K562 (cell line): ENCODE data around the gene NLE1. TPM values are rescaled to one million over a fixed set of nuclear protein-coding genes. Genes with fewer than 3 reads are reported as not detected.
A peak's percentile ranks its signal among the peaks of the same experiment; 100 is the strongest.

Experiments used
- ATF1 ChIP-seq, 2 experiments: fragments of 450-650 bp in 1 of 2; IDR thresholded peaks; 2 replicates each; pipeline ENCODE4 v1.6.1; 2016; ENCODE audit warnings: missing compliant biosample characterization in 1 of 2, missing genetic modification characterization in 1 of 2
- BCOR ChIP-seq: fragments of 450-650 bp; IDR thresholded peaks from 2 replicates; pipeline ENCODE4 v1.6.1; 2016
- CEBPB ChIP-seq: fragments of 450-650 bp; IDR thresholded peaks from 2 replicates; pipeline ENCODE4 v1.6.1; 2016; ENCODE audit warnings: missing genetic modification characterization, missing compliant biosample characterization
- FOS ChIP-seq: IDR thresholded peaks from 3 replicates; pipeline ENCODE4 v1.6.1; 2011; ENCODE audit not compliant: insufficient read length; ENCODE audit errors: extremely low read depth
- HDAC1 ChIP-seq, 2 experiments: fragments of 450-650 bp; IDR thresholded peaks; 2 replicates each; pipeline ENCODE4 v1.6.1; 2016 to 2017; ENCODE audit warnings: inconsistent platforms in 1 of 2, mild to moderate bottlenecking in 1 of 2, moderate library complexity in 1 of 2
- NBN ChIP-seq: fragments of 450-650 bp; IDR thresholded peaks from 2 replicates; pipeline ENCODE4 v1.6.1; 2016; ENCODE audit warnings: low read depth, mild to moderate bottlenecking
- NR1H2 ChIP-seq: sonication (generic); formaldehyde crosslinking; IDR thresholded peaks from 2 replicates; pipeline ENCODE4 v1.4.0; 2020; ENCODE audit warnings: mild to moderate bottlenecking, missing genetic modification reagents
- PBX2 ChIP-seq, 2 experiments: IDR thresholded peaks in 1 of 2; conservative IDR thresholded peaks in 1 of 2; 2 replicates each; pipeline ENCODE4 v1.6.1; 2016; ENCODE audit warnings: low read depth in 2 of 2, mild to moderate bottlenecking in 1 of 2, missing compliant biosample characterization in 1 of 2, missing genetic modification characterization in 1 of 2, moderate library complexity in 1 of 2
- PKNOX1 ChIP-seq: fragments of 450-650 bp; IDR thresholded peaks from 2 replicates; pipeline ENCODE4 v1.6.1; 2016
- RBBP5 ChIP-seq: fragments of 200-600 bp; sonication (generic); IDR thresholded peaks from 2 replicates; pipeline ENCODE4 v1.6.1; 2012; ENCODE audit warnings: borderline replicate concordance, mild to moderate bottlenecking, low read length, control low read depth, inconsistent platforms; ENCODE audit not compliant: insufficient read depth, poor library complexity, severe bottlenecking
- ZNF140 ChIP-seq: fragments of 250-450 bp; sonication (Bioruptor Pico); IDR thresholded peaks from 2 replicates; pipeline ENCODE4 v1.8.0; 2021; ENCODE audit warnings: moderate library complexity, mild to moderate bottlenecking, inconsistent platforms
- ZNF23 ChIP-seq: fragments of 250-450 bp; sonication (Bioruptor Pico); IDR thresholded peaks from 2 replicates; pipeline ENCODE4 v1.4.0; 2020; ENCODE audit warnings: mild to moderate bottlenecking
- ZNF444 ChIP-seq: fragments of 250-450 bp; sonication (Bioruptor Pico); IDR thresholded peaks from 2 replicates; pipeline ENCODE4 v1.4.0; 2020; ENCODE audit warnings: mild to moderate bottlenecking, moderate library complexity
- ZNF717 ChIP-seq: fragments of 250-450 bp; sonication (Bioruptor Pico); IDR thresholded peaks from 2 replicates; pipeline ENCODE4 v1.5.0; 2021
- polyA plus RNA-seq, 8 experiments: library from polyadenylated mRNA; depleted of rRNA in 4 of 8; stranded (reverse) in 5 of 8; unstranded in 3 of 8; fragments of >200 nt; fragmentation: Nextera tagmentation in 2 of 8; fragmentation: Illumina TruSeq in 1 of 8; extraction: Ambion mirVana in 2 of 8; extraction: Trizol in 1 of 8; gene quantifications; 2 replicates each; pipeline versions ENCODE4 v1.2.1 to v1.2.3, GENCODE V29; 2011 to 2014; ENCODE audit warnings: inconsistent platforms in 1 of 8, missing spikeins in 1 of 8
- total RNA-seq, 7 experiments: library from RNA; depleted of rRNA in 6 of 7; stranded (reverse); fragments of >200 nt in 6 of 7; fragmentation: Illumina TruSeq in 2 of 7; extraction: Trizol in 2 of 7; gene quantifications; 2 replicates each; pipeline versions ENCODE4 v1.2.1 to v1.2.3, GENCODE V29; 2011 to 2021; ENCODE audit warnings: low replicate concordance in 1 of 7
- TF ChIP-seq, protein P1 (sequence below): fragments of 250-450 bp; sonication (Bioruptor Pico); IDR thresholded peaks from 2 replicates; pipeline ENCODE4 v1.5.0; 2021; ENCODE audit warnings: mild to moderate bottlenecking, borderline replicate concordance
- TF ChIP-seq, protein P2 (sequence below): fragments of 250-450 bp; sonication (Bioruptor Pico); IDR thresholded peaks from 2 replicates; pipeline ENCODE4 v1.4.0; 2020

The NLE1 gene
- total and polyA plus RNA-seq, 9 of the 15 experiments (the other 6 are each of a cell fraction or from before 2014, with no cell fraction given): 3.8 to 69.0 (median 29.4) TPM

DNA sequence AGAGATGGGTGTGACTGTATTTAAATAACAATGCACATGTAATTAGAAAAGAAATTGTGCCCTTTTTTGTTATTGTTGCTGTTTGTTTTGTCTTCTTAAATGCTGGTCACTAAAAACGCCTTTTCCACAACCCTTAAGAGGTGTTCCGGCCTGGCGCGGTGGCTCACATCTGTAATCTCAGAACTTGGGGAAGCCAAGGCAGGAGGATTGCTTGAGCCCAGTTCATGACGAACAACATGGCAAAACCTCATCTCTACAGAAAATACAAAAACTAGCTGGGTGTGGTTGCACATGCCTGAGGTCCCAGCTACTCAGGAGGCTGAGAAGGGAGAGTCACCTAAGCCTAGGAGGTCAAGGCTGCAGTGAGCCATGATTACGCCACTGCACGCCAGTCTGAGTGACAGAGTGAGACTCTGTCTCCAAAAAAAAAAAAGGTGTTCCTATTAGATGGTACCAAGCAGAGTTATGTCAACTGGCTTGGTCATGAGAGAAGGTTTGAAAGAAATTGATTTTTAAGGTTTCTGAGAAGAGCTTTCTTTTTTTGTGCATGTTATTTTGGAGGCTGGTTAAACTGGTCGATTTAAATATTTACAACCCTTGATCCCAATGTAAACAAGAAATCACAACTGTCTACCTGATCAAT lies 55.1 kb downstream of the NLE1 start (continued):
- no peak for TF ChIP-seq HDAC1 (IDR thresholded peaks at IDR 0.05)
- TF ChIP-seq ZNF23: no peak
- TF ChIP-seq, protein P1, sequence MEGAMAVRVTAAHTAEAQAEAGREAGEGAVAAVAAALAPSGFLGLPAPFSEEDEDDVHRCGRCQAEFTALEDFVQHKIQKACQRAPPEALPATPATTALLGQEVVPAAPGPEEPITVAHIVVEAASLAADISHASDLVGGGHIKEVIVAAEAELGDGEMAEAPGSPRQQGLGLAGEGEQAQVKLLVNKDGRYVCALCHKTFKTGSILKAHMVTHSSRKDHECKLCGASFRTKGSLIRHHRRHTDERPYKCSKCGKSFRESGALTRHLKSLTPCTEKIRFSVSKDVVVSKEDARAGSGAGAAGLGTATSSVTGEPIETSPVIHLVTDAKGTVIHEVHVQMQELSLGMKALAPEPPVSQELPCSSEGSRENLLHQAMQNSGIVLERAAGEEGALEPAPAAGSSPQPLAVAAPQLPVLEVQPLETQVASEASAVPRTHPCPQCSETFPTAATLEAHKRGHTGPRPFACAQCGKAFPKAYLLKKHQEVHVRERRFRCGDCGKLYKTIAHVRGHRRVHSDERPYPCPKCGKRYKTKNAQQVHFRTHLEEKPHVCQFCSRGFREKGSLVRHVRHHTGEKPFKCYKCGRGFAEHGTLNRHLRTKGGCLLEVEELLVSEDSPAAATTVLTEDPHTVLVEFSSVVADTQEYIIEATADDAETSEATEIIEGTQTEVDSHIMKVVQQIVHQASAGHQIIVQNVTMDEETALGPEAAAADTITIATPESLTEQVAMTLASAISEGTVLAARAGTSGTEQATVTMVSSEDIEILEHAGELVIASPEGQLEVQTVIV (CRISPR knock-in tag): no peak
- peak; percentile 92 for TF ChIP-seq PKNOX1
- peak; percentile 85 for TF ChIP-seq CEBPB
- TF ChIP-seq ATF1 (CRISPR knock-in tag; IDR thresholded peaks at IDR 0.05): no peak
- no peak for TF ChIP-seq ATF1 (tag; IDR thresholded peaks at IDR 0.05)
- TF ChIP-seq ZNF717 (CRISPR knock-in tag): no peak
- no peak for TF ChIP-seq ZNF444 (CRISPR knock-in tag)
- TF ChIP-seq ZNF140 (CRISPR knock-in tag): no peak
- no peak for TF ChIP-seq RBBP5
- no peak for TF ChIP-seq FOS
- TF ChIP-seq NBN: no peak
- no peak for TF ChIP-seq PBX2 (CRISPR knock-in tag; IDR thresholded peaks at IDR 0.05; ENCODE audit: low read depth)
- peak; percentile 67 for TF ChIP-seq PBX2 (tag; conservative IDR thresholded peaks at IDR 0.05; ENCODE audit: low read depth)
- TF ChIP-seq BCOR: 0 out of 2 replicates have a peak, but pooled peaks have one; percentile 12
- TF ChIP-seq, protein P2, sequence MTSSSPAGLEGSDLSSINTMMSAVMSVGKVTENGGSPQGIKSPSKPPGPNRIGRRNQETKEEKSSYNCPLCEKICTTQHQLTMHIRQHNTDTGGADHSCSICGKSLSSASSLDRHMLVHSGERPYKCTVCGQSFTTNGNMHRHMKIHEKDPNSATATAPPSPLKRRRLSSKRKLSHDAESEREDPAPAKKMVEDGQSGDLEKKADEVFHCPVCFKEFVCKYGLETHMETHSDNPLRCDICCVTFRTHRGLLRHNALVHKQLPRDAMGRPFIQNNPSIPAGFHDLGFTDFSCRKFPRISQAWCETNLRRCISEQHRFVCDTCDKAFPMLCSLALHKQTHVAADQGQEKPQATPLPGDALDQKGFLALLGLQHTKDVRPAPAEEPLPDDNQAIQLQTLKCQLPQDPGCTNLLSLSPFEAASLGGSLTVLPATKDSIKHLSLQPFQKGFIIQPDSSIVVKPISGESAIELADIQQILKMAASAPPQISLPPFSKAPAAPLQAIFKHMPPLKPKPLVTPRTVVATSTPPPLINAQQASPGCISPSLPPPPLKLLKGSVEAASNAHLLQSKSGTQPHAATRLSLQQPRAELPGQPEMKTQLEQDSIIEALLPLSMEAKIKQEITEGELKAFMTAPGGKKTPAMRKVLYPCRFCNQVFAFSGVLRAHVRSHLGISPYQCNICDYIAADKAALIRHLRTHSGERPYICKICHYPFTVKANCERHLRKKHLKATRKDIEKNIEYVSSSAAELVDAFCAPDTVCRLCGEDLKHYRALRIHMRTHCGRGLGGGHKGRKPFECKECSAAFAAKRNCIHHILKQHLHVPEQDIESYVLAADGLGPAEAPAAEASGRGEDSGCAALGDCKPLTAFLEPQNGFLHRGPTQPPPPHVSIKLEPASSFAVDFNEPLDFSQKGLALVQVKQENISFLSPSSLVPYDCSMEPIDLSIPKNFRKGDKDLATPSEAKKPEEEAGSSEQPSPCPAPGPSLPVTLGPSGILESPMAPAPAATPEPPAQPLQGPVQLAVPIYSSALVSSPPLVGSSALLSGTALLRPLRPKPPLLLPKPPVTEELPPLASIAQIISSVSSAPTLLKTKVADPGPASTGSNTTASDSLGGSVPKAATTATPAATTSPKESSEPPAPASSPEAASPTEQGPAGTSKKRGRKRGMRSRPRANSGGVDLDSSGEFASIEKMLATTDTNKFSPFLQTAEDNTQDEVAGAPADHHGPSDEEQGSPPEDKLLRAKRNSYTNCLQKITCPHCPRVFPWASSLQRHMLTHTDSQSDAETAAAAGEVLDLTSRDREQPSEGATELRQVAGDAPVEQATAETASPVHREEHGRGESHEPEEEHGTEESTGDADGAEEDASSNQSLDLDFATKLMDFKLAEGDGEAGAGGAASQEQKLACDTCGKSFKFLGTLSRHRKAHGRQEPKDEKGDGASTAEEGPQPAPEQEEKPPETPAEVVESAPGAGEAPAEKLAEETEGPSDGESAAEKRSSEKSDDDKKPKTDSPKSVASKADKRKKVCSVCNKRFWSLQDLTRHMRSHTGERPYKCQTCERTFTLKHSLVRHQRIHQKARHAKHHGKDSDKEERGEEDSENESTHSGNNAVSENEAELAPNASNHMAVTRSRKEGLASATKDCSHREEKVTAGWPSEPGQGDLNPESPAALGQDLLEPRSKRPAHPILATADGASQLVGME (CRISPR knock-in tag): no peak
- no peak for TF ChIP-seq NR1H2 (CRISPR knock-in tag)
